ENCODE results near the gene FAM219B. TPM values are rescaled to one million over a fixed set of nuclear protein-coding genes. Genes with fewer than 3 reads are reported as not detected.
"Not testable (repeated sequence)": the region's sequence is repeated elsewhere in the genome, so short reads cannot be mapped to it uniquely, and the experiment has no call there.

Gene FAM219B
- total RNA-seq, 1 donor from 2014 or later: 75.4 TPM

DNA sequence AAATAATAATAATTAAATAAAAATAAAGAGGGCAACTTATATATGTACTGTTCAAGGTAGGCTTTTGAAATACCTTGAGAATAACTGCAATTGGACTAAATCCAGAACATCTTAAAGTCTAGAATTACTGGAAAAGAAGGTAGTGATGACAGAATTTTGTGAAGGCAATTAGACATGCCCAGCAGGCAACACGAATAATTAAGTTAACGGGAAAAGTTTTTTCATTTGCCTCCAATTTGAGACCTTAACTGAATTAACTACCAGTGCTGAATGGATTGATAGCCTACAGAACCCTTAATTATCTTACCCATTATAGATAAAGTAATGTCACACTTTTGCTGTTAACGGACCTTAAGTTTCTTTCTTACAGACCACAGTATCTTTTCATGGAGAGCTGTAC is 17.9 kb upstream of the FAM219B start:
- no peak for ATAC-seq
- H3K4me3 ChIP-seq: no peak overlapping the region
- peaks cover 98% of the 10 kb centered on the region for H3K36me3 ChIP-seq
- no peak overlapping the region for H3K27ac ChIP-seq
- no peaks in the 10 kb centered on the region for H3K9me3 ChIP-seq
- intact Hi-C loops (cut with DNase I): no loop called here
- peaks cover 8% of the 10 kb centered on the region for H3K4me1 ChIP-seq
- TF ChIP-seq CTCF (IDR thresholded peaks at IDR 0.05): no peak
- H3K27me3 ChIP-seq: no peaks in the 10 kb centered on the region
- DNase-seq: no peak

GRCh38 chr15:74920456-74920855 is 13.8 kb upstream of the FAM219B start:
- intact Hi-C loops (cut with DNase I): no loop called here
- peaks cover 8% of the 10 kb centered on the region for H3K4me1 ChIP-seq
- H3K4me3 ChIP-seq: no peak overlapping the region
- no peaks in the 10 kb centered on the region for H3K27me3 ChIP-seq
- no peak overlapping the region for H3K27ac ChIP-seq
- H3K9me3 ChIP-seq: no peaks in the 10 kb centered on the region
- DNase-seq (peak; percentile 17), ATAC-seq (peak; percentile 54)
- peaks cover 99% of the 10 kb centered on the region for H3K36me3 ChIP-seq
- no peak for TF ChIP-seq CTCF (IDR thresholded peaks at IDR 0.05)

- peak; percentile 12 for DNase-seq
- Histone ChIP-seq H3K4me3 (no peak overlapping the region), H3K9me3 (no peaks in the 10 kb centered on the region), H3K27me3 (no peaks in the 10 kb centered on the region), H3K27ac (no peak overlapping the region), H3K36me3 (peaks cover 91% of the 10 kb centered on the region), H3K4me1 (peaks cover 8% of the 10 kb centered on the region)
- no peak for TF ChIP-seq CTCF (IDR thresholded peaks at IDR 0.05)
- intact Hi-C loops (cut with DNase I): no loop called here
- no peak for ATAC-seq
These were observed 11.0 kb upstream of the FAM219B start for GRCh38 chr15:74917676-74918075.

DNA sequence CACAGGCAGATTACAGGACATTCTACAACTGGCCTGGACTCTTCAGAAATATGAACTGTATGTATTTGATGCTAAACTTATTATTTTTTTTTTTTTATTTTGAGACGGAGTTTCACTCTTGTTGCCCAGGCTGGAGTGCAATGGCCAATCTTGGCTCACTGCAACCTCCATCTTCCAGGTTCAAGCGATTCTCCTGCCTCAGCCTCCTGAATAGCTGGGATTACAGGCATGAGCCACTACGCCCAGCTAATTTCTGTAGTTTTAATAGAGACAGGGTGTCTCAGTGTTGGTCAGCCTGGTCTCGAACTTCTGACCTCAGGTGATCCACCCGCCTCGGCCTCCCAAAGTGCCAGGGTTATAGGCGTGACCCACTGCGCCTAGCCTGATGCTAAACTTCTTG is 7.1 kb upstream of the FAM219B start:
- H3K9me3 ChIP-seq: not testable (repeated sequence)

DNA sequence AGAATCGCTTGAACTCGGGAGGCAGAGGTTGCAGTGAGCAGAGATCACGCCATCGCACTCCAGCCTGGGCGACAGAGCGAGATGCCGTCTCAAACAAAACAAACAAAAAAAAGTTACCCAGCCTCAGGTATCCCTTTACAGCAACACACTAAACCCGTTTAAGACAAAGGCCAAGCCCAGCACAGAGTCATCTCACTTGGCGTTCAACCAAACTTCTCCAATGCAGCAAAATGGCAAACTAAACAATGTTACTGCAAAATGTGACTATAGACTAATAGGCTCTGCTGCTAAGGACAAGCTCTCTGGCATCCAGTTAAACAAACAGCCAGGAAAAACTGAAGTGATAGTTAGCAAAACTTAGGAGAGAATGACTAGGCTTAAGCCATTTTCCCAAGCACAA is 6.4 kb upstream of the FAM219B start:
- Histone ChIP-seq H3K4me3 (no peak overlapping the region), H3K27ac (no peak overlapping the region), H3K4me1 (no peaks in the 10 kb centered on the region), H3K27me3 (no peaks in the 10 kb centered on the region), H3K36me3 (peaks cover 45% of the 10 kb centered on the region), H3K9me3 (no peaks in the 10 kb centered on the region)
- ATAC-seq (no peak), DNase-seq (no peak)
- no peak for TF ChIP-seq CTCF (IDR thresholded peaks at IDR 0.05)
- intact Hi-C loops (cut with DNase I): no loop called here

More for the DNA sequence above, 7.1 kb upstream of the FAM219B start:
- intact Hi-C loops (cut with DNase I); H3K4me1 ChIP-seq; H3K27ac ChIP-seq; H3K4me3 ChIP-seq; ATAC-seq; H3K27me3 ChIP-seq: not testable (repeated sequence)
- H3K36me3 ChIP-seq: peaks cover 53% of the 10 kb centered on the region
- peak; percentile 17 for DNase-seq

DNA sequence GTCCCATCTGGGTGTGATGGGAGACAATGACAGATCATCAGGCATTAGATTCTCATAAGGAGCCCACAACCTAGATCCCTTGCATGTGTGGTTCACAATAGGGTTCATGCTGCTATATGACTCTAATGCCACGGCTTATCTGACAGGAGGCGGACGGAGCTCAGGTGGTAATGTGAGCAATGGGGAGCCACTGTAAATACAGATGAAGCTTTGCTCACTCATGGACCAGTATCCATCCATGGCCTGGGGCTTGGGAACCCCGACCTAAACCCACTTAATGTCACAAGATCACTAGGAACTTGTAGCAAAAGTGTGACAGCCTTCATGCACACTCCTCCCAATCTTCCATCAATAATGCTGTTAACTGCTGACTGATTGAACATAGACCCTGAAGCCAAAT is 2.0 kb upstream of the FAM219B start:
- DNase-seq (peak; percentile 33), ATAC-seq (no peak)
- Histone ChIP-seq H3K4me1 (peaks cover 15% of the 10 kb centered on the region), H3K9me3 (no peaks in the 10 kb centered on the region), H3K27ac (no peak overlapping the region), H3K36me3 (peaks cover 23% of the 10 kb centered on the region), H3K27me3 (no peaks in the 10 kb centered on the region), H3K4me3 (no peak overlapping the region)
- intact Hi-C loops (cut with DNase I): no loop called here
- no peak for TF ChIP-seq CTCF (IDR thresholded peaks at IDR 0.05)

Data from upper lobe of right lung (tissue), 1 donor.